Sciatic nerve (tissue), 2 donors: ENCODE measurements around the gene PTK7. TPM values are rescaled to one million over a fixed set of nuclear protein-coding genes. Genes with fewer than 3 reads are reported as not detected.

Source experiments
- ATAC-seq: fragments of 200-7000 bp; cut with Tn5 transposase; one replicate; pipeline ENCODE4 v1.9.1; 2020; ENCODE audit warnings: mild to moderate bottlenecking, moderate library complexity
- DNase-seq: peaks from one replicate; pipeline ENCODE4 v3.0.0-alpha.2; 2020; ENCODE audit warnings: low spot score
- intact Hi-C: fragments of 100-400 bp; cut with DNase I; formaldehyde crosslinking; loops from one replicate; pipeline ENCODE4 v1.14.2; 2022
- total RNA-seq: library from RNA; stranded (reverse); fragmentation: NEBNext Ultra II Directional; extraction: Animal tissue kit (Norgen Biotek cat#: 25700); gene quantifications from one replicate; pipeline ENCODE4 v1.2.1, GENCODE V29; 2021
- donor health status: DM: no; HTN: no; CAD: no.
- donor health status: DM: no; HTN: no; CAD: no.

Gene PTK7
- total RNA-seq, 1 donor from 2014 or later = 11.0 TPM

DNA sequence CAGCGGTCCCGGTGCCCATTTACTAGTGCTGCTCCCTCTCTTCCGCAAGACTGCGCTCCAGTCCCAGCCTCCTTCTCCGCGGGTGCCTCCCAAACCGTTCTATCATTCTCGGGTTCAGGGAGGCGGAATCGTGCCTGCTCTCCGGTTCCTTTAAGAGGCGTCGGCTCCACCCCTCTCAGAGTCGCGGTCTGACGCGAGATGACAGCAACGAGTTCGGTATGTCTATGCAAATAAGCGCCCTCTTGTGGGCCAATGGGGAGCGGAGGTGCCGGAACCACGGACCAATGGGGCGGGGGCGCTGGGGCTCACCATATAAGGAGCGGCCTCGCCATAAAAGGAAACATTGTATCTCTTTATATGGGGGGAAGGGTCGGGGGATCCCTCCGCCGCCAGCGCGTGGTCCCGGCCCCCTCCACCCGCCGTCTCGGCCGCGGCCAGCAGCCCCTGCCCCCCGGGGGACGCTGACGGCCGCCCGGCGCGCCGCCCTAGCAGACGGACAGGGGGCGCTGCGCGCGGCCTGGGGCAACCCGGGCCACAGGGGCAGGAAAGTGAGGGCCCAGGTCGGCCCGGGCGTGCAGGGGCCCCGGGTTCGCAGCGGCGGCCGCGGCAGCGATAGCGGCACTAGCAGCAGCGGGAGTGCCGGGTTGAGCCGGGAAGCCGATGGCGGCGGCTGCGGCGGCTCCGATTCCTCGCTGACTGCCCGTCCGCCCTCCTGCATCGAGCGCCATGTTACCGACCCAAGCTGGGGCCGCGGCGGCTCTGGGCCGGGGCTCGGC lies 95.0 kb downstream of the PTK7 start, which contains the start of gene SRF:
TSS of gene SRF (plus strand) at position 339 of the 776 bp plus-strand sequence. CDS start at position 727, 388 bp downstream.
- DNase-seq = peak; percentile 100
- peak; percentile 86 for ATAC-seq
- intact Hi-C loops = no loop called here

DNA sequence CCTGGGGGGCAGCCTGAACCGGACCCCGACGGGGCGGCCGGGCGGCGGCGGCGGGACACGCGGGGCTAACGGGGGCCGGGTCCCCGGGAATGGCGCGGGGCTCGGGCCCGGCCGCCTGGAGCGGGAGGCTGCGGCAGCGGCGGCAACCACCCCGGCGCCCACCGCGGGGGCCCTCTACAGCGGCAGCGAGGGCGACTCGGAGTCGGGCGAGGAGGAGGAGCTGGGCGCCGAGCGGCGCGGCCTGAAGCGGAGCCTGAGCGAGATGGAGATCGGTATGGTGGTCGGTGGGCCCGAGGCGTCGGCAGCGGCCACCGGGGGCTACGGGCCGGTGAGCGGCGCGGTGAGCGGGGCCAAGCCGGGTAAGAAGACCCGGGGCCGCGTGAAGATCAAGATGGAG lies 95.6 kb downstream of the PTK7 start:
- ATAC-seq (no peak), DNase-seq (no peak)
- intact Hi-C loops = no loop called here

DNA sequence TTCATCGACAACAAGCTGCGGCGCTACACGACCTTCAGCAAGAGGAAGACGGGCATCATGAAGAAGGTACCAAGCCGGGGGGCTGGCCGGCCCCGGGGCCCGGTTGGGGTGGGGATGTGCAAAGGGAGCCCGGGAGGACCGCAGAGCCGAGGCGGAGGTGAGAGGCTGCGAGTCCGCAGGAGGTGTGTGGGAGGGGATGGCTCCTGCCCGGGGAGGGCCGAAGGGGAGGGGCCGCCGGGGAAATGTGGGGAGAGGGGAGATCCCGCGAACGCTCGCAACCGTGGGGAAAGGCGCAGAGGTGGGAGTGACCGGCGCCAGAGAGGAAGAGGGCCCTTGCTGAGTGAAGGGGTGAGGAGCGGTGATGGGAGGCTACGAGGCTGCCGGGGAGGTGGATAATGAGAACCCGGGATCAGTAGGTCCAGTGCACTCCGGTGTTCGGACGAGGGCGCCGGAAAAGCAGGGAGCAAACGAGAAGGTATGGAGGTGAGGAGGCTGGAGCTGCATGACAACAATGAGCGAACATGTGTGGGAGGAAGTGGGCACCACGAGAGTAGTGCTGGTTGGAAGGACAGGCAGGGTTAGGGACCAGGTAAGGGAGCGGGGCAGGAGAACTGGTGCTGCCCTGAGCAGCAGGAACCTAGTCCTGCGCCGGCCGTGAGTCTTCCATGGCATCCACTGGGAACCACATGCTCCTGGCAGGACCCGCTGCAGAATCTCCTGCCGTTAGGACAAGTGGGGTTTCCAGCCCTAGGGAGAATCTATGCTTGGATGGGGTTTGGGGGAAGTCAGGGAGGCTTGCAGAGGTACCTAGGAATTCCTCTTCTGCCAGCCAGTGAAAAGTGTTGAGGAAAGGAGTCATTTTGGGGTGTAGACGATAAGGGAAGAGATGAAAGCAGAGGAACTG lies 96.2 kb downstream of the PTK7 start:
- intact Hi-C loops = no loop called here
- peak; percentile 77 for DNase-seq
- no peak for ATAC-seq

DNA sequence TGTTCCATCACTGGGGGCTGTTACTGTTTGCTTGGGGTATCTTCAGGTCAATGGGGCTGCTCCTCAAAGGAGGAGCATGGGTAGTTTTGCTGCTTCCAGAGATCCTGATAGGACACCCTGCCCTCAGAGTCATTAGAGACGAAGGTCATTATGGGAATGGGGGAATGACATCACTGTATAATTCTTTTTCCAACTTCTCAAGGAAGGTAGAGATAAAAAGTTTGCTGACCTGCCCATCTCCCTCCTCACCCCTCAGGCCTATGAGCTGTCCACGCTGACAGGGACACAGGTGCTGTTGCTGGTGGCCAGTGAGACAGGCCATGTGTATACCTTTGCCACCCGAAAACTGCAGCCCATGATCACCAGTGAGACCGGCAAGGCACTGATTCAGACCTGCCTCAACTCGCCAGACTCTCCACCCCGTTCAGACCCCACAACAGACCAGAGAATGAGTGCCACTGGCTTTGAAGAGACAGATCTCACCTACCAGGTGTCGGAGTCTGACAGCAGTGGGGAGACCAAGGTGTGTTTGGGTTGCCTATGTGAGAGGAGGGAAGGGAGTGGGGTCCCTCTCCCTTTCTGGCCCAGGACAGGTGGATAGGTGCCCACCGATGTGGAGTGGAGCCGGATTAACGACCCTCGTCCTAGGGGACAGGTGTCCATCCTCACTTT lies 97.6 kb downstream of the PTK7 start:
- intact Hi-C loops = no loop called here
- DNase-seq = no peak

DNA sequence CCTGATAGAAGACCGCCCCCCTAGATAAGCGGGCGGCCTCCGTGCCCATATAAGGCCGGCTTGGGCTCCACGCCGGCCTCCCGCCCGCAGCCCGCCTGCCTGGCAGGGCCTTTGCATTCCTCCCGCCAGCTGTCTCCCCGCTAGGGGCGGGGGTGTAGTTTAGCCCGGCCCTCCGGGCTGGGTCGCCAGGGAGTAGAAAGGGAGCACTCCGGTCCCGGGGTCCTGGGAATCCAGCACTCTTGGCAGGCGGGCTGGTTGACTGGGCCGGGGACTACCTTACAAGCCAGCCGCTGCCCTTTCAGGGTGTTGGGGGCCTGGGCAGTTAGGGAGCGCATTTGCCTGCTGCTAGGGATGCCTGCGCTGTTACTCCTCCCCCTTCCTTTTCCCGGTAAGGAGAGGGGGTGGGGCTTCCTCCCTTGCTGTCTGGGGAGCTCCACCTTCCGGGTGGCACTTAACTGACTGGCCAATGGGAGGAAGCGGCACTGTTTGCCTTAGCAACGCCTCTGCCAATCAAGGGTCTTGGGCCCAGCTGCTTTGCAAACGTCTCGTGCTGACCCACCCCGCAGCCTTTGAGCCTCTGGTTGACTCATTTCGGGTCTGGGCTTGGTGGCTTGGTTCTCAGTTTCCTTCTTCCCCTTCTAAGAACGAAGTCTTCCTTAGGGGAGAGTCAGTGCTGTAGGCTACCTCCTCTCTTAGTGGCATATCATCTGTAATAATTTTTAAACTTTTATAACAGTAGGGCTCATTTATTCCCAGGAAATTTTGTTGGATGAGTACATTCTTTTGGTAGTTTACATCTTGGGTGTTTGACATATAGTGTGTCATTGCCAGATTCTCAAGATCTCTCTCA lies 98.4 kb downstream of the PTK7 start:
- intact Hi-C loops = no loop called here
- ATAC-seq (peak; percentile 89), DNase-seq (peak; percentile 97)

More for the DNA sequence above, 97.6 kb downstream of the PTK7 start:
- no peak for ATAC-seq

DNA sequence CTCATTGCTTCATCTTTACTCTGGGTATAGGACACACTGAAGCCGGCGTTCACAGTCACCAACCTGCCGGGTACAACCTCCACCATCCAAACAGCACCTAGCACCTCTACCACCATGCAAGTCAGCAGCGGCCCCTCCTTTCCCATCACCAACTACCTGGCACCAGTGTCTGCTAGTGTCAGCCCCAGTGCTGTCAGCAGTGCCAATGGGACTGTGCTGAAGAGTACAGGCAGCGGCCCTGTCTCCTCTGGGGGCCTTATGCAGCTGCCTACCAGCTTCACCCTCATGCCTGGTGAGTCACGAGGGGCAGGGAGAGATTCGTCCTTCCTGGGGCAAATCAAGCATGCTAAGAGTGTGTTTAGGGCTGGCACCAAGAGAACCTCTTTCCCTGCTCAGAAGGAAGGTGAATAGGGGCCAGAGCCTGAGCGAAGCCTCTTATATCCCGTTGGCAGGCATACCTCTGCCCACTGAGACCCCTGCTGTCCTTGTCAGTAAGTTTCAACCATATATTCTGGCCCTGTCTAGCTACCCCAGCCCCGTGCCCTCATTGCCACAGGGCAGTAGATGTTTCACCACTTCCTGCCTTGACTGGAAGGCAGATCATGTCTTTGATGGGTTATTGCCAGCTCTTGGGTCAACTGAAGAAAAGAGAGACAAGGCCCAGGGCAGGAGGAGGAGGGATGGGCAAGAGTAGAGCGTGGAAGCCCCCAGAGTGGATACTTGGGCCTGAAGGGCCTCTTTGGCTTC lies 99.7 kb downstream of the PTK7 start:
- DNase-seq (no peak), ATAC-seq (no peak)
- intact Hi-C loops = no loop called here

DNA sequence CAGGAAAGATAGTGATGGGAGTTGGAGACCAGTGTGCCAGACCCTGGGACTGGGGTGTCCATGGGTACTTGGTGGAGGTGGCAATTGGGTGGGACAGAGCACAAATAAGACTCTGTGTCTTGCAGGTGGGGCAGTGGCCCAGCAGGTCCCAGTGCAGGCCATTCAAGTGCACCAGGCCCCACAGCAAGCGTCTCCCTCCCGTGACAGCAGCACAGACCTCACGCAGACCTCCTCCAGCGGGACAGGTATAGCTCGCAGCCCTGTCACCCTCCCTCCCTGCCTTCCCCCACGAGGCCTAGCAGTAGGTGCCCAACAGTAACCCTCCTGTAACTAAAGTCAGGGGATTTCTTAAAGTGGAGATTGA lies 100.3 kb downstream of the PTK7 start:
- ATAC-seq (no peak), DNase-seq (no peak)
- intact Hi-C loops = no loop called here

DNA sequence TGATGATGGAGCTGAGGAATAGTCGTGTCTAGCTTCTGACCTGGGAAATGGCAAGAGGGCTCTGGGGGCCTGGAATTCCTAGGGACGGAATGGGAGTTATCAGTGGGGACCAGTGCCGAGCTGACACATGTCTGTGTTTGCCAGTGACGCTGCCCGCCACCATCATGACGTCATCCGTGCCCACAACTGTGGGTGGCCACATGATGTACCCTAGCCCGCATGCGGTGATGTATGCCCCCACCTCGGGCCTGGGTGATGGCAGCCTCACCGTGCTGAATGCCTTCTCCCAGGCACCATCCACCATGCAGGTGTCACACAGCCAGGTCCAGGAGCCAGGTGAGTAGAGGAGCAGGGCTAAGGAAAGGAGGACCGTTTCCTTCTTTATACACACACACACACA lies 102.0 kb downstream of the PTK7 start:
- intact Hi-C loops = no loop called here
- ATAC-seq (no peak), DNase-seq (no peak)

DNA sequence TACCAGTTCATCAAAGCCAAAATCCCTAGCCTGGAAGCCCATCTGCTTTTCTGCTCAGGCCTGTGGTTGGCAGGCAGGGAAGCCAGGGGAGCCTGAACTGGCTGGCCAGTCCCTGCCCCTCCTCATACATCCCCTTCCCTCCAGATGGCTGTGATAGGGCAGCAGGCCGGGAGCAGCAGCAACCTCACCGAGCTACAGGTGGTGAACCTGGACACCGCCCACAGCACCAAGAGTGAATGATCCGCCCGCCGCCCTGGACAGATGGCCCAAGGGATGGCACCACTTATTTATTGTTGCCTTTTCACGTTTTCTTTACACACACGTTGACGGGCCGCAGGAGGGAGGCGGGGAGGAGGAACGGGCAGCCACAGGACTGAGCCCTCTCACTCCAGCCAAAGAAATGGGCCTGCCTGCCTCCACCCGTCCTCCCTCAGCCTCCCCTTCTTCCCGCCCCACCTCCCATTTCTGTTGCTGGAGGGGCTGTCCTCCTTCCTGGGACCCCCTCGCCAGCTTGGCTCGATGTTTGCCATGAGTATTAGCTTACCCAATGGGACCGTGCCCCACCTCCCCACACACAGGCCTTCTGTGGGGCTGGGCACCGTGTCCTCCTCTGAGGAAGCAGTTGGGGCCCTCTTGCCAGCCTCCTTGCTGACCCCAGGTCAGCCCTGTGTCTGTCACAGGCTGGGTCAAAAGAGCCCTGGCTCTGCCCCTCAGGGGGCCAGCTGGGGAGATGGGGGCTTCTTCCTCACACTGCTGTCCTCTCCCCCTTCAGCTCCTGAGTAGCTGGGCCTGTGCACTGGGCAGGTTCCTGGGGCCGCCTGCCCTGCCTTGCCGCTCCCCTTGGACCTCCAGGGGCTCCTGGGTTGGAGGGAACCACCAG lies 103.1 kb downstream of the PTK7 start:
- ATAC-seq = no peak
- intact Hi-C loops = no loop called here
- no peak for DNase-seq

DNA sequence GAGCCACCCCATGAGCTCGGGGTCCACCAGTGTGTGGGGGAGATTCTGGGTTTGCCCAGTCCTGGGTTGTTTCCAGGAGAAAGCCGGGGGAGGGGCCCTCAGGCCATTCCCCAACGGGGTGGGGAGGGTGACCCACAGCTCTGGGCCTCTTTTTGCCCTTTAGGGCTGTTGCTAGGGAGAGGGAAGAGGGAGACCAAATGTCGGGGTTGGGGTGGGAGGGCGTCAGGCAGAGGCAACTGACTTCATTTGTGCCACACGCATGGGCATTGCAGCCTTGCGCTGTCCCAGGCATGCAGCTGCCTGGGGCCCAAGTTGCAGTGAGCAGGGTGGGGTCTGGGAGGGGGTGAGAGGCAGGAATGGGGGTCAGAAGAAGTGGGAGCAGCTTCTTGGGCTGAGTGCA lies 103.9 kb downstream of the PTK7 start:
- DNase-seq (no peak), ATAC-seq (no peak)
- intact Hi-C loops = no loop called here

DNA sequence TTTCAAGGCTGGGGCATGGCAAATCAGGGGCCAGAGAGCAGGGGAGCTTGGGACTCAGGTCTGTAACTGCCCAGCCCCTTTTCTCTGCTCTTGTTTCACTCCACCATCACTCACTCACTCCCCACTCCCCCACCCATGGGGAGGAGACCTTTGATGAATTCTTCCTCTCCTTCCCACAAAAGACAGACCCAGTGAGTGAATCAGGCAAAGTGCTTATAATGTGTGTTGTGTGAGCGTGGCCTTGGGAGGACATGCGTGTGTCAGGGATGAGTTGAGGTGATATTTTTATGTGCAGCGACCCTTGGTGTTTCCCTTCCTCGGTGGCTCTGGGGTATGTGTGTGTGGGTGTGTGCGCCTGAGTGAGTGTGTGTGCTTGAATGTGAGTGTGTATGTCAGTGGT lies 104.9 kb downstream of the PTK7 start:
- no peak for ATAC-seq
- intact Hi-C loops = no loop called here
- DNase-seq = no peak

DNA sequence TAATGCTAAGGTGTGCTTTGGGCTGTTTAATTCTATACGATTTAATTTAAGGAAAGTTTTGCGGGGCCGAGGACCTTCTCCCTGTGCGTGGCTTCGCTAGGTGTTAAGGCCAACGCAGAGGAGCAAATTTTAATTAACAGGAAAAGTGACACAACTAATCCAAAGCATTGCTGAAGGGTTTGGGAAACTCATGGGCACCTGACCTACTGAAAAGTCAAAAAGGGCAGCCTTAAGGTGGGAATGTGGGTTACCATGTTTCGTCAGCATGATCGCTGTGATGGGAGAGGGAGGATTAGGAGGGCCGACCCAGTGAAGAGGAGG lies 105.5 kb downstream of the PTK7 start:
- DNase-seq = no peak
- no peak for ATAC-seq
- intact Hi-C loops = no loop called here

DNA sequence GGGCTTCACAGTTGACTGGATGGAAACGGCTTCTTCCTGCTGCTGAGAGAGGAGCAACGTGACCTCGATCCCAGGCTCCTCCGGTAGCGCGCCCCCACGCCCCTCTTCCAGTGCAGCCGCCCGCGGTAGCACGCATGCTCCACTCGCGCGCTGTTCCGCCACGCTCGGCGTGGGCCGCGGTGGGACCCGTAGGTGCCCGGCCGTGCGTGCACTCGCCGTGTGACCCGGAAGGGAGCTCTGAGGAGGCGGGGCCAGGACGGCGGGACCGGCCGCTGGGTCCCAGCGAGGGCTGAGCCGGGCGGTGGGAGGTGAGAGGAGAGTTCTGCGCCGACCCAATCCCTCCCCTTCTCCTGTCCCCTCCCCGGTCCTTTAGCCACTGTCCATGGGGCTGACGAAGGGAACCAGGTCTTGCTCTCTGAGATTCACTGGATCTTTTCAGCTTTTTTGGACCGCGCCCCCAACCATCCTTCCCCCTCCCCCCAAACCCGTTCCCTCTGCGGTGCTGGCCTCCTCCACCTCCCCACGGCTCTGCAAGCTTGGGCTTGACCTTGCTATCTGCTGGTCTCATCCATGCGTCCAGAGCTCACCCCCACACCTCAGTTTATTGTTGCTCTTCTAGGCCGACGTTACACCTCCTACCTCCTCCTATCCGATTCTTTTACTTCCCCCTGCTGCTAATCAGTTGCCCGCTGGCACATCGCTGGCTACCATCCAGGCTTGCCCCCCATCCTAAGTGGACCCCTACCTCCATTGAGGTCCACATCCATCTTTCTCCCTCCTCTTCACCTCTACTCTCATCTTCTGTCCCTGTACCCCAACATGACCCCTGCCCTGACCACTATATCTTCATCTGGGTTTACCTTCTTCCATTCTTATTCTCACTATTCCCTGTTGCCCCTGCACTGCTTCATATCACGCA lies 106.1 kb downstream of the PTK7 start, which contains the start of gene CUL9:
TSS of gene CUL9 (plus strand) at position 255 of the 919 bp plus-strand sequence. CDS start 2,115 bp downstream, outside the sequence.
- ATAC-seq = peak; percentile 97
- DNase-seq = peak; percentile 92
- intact Hi-C loops = no loop called here

DNA sequence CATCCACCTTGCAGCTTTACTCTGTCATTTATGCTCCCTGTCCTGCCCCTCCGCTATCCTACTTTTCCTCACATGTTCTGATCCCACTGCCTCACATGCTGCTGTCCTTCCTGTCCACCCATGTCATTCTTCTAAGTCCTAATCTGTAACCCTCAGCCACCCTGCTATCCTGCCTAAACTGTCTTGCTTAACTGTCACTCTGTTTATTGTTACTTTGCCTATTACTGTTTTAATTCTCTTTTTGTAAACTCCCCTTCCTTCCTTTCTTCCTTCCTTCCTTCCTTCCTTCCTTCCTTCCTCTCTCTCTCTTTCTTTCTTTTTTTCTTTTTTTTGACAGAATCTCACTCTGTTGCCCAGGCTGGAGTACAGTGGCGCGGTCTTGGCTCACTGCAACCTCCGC lies 107.3 kb downstream of the PTK7 start:
- DNase-seq (no peak), ATAC-seq (no peak)
- intact Hi-C loops = no loop called here

DNA sequence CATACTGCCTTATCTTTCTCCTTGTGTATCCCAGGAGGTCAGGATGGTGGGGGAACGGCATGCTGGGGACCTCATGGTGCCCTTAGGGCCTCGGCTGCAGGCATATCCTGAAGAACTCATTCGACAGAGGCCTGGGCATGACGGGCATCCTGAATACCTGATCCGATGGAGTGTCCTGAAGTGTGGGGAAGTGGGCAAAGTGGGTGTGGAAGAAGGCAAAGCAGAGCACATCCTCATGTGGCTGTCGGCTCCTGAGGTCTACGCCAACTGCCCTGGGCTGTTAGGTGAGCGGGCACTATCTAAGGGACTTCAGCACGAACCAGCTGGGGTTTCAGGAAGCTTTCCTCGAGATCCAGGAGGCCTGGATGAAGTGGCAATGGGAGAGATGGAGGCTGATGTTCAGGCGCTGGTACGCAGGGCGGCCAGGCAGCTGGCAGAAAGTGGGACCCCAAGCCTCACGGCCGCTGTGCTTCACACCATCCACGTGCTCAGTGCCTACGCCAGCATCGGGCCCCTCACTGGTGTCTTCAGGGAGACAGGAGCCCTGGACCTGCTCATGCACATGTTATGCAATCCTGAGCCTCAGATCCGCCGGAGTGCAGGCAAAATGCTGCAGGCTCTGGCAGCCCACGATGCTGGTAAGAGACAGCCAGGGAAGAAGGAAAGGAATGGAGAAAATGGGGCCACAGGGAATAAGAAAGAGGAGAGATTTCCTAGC lies 108.3 kb downstream of the PTK7 start:
- intact Hi-C loops = no loop called here
- ATAC-seq = no peak
- DNase-seq = no peak
